Endothelial cell of umbilical vein (primary cell): ENCODE data around the gene PLA2G4B.

ENCODE experiments used
- CTCF ChIP-seq, 2 donors: IDR thresholded peaks; 1 replicate in 1 of 2; 2 replicates in 1 of 2; pipeline ENCODE4 v1.5.1; 2011; ENCODE audit warnings: low read length in 2 of 2, mild to moderate bottlenecking in 2 of 2, moderate library complexity in 2 of 2, control low read depth in 1 of 2, inconsistent platforms in 1 of 2, low read depth in 1 of 2; ENCODE audit not compliant: insufficient read depth in 1 of 2; ENCODE audit errors: extremely low read depth in 1 of 2
- EZH2 ChIP-seq: IDR thresholded peaks from 2 replicates; pipeline ENCODE4 v1.6.1; 2012; ENCODE audit warnings: borderline replicate concordance, low read depth, mild to moderate bottlenecking, moderate library complexity, low read length, inconsistent platforms; ENCODE audit not compliant: severe bottlenecking
- GATA2 ChIP-seq: IDR thresholded peaks from 2 replicates; pipeline ENCODE4 v1.7.0; 2011; ENCODE audit warnings: low read depth, mild to moderate bottlenecking, moderate library complexity, mixed read lengths, low read length; ENCODE audit not compliant: insufficient read length, insufficient read depth
- POLR2A ChIP-seq: IDR thresholded peaks from 2 replicates; pipeline ENCODE4 v1.6.1; 2012; ENCODE audit warnings: low read depth, mild to moderate bottlenecking, control low read depth, low read length
- POLR2AphosphoS5 ChIP-seq: IDR thresholded peaks from 2 replicates; pipeline ENCODE4 v1.6.1; 2012; ENCODE audit warnings: low read depth, mild to moderate bottlenecking, control low read depth, low read length, moderate library complexity; ENCODE audit not compliant: insufficient read depth

- TF ChIP-seq CTCF (IDR thresholded peaks at IDR 0.05; ENCODE audit: extremely low read depth in 1 of 2, insufficient read depth in 1 of 2, low read depth in 1 of 2, low read length in 2 of 2) = no peak
- TF ChIP-seq EZH2 = no peak
- no peak for TF ChIP-seq POLR2AphosphoS5
- no peak for TF ChIP-seq GATA2
- no peak for TF ChIP-seq POLR2A
These were observed at the start of gene PLA2G4B for GRCh38 chr15:41838400-41838897.
